T-helper 2 cell (primary cell): ENCODE data around the gene WNT7B.
A peak's percentile ranks its signal among the peaks of the same experiment; 100 is the strongest.

Source experiments
- DNase-seq, 5 experiments: peaks; one replicate each; pipeline versions ENCODE4 v3.0.0 to v3.0.0-alpha.2; 2012 to 2022

Gene WNT7B

DNA sequence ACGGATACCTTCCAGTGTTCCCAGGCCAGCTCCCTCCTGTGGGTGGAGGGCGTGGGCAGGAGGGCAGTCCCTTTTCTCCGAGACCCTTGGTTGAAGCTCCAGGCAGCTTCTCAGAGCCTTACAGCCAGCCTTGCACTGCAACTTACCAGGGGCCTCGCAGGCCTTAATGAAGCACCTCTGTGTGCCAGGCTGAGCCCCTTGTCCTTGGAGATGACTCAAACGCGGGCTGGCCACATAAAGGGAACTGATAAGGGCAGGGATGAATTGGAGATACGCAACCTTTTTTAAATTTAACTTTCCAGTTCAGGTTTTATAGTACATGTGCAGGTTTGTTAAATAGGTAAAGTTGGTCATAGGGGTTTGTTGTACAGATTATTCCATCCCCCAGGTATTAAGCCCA, 72.7 kb downstream of the WNT7B start:
- DNase-seq, result no peak

DNA sequence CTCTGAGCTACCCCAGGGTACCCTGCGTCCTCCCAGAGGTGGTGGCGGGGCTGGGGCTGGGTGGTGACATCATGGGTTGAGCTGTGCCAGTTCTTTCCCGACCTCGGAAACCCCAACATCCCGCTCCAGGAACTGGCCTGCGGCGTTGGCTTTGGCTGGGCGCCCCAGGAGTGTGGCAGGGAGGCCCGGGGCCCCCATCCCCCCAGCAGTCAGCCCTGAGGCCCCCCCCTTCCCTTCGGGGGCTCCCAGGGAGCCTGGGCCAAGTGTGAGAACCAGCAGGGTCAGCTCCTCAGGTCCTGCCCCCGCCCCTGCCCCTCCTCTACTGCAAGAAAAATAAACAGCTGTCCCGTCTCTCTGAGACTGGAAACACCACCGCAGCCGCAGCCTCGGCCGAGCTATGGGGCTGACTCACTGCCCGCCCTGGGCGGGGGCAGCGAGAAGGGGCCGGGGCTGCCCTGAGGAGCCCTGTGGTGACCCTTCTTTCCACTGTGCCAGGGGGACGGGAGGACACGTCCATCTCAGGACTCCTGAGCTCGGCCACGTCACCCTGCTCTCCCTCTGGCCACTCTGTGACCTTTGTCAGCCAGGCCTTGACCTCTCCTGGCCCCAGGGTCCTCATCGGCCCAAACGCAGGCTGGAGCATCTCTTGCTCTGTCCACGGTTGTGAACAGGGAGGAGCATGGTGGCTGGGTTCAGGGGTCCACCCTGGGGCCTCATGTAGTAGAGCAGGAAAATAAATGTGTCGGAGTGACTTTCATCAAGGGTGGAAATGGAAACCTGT, 73.4 kb downstream of the WNT7B start:
- DNase-seq, result no peak

DNA sequence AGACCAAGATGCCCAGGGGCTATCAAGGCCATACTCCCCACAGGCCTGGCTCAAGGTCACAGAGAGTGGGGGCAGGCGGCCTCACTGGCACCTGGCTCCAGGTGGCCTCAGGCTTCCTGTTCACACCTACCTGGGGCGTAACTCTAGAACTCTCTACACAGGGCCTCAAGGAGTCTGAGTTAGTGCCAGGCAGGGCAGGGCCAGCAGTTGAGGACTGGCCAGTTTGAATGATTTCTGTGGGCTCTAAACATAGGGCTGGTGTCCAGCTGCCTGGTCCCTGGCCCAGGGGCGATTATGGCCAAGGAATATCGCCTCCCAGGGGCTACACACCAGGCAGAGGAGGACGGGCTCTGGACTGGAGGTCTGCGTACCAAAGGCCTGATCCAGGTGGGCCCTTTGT, 79.2 kb downstream of the WNT7B start:
- no peak for DNase-seq

DNA sequence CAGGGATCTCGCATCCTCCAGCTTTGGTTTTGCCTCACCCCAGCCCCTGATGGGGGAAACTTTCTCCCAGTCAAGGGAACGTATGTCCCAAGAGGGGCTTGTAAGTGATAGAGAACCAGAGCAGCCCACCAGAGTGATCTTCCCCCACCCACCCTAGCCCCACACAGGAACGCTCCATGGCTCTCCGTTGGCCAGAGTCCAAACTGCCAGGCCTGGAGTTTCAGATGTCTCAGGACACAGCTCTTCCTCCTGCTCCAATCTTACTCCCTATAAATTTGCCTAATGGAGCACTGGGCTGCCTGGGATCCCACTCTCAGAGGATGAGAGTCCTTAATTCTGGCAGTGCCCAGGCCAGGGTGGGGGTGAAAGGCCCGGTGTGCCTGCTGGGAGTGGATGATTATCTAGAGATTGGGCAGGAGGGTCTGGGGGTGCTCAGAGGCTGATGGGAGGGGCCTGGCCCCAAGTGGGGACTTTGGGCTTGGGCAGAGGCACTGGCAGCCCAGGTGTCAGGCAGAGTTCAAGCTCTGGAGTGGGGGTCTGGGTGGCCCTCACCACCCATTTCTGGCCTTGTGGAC, 79.9 kb downstream of the WNT7B start:
- no peak for DNase-seq

DNA sequence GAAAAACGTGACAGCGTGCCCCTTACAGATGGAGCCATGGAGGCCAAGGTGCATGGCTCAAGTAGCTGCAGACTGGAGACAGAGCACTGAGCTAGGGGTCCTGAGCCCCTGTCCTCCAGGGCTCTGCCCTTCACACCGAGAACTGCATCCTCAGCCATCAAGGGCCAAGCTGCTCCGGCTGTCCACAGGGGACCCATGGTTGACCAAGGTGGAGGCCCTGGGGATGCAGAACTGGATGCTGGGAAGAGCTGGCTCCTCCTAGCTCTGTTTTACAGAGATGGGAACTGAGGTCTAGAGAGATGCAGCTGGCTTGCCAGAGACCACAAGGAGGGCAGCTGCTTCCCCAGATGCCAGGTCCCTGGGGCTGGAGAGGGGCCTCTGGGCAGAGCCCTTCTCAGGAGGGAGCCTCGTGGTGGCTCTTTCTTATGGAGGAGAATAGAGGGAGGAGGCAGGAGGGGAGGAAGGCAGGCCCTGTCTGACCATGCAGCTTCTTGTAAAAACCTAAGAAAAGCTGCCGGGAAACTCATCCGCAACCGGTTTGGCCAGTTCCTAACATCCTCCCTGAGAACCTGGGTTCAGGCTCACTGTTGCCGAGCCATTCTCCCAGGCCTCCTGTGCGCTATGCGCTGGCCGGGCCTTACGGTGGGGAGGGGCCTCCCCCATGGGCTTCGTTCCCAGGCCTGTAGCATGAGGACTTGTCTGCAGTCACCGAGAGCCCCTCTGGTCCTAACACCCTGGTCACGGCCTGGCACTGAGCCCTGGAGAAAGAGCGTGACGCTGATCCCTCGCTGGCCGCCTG, 80.6 kb downstream of the WNT7B start:
- DNase-seq, result no peak

DNA sequence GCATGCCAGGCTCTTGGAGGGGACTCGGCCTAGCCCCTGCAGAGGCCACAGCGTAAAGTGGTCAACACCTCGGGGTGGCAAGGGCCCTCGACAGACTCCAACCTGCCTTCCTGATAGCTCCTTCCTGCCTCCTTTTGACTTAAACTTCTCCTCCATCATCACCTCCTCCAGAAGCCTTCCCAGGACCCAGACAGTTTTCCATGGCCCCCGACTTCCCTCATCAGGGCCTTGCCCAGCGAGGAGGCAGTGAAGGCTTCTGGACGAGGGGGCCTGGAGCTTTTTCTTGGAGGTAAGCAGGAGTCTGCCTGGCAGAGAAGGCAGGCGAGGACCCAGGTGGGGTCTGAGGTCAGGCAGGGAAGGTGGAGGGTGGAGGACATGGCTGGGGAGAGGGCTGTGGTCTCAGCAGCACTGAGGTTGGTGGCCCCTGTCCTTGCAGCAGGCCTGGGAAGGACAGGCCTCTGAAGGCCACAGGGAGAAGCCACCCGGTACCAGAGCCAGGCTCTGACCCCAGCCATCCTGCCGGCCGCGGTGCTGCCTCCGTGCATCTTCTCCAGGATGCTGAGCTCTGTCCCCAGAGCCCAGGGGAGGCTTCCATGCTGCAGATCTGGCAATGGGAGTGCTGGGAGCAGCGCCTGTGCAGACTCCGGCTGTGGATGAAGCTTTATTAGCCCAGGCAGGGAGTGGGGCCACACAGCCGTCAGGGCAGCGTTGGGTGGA, 81.4 kb downstream of the WNT7B start:
- DNase-seq, result no peak

DNA sequence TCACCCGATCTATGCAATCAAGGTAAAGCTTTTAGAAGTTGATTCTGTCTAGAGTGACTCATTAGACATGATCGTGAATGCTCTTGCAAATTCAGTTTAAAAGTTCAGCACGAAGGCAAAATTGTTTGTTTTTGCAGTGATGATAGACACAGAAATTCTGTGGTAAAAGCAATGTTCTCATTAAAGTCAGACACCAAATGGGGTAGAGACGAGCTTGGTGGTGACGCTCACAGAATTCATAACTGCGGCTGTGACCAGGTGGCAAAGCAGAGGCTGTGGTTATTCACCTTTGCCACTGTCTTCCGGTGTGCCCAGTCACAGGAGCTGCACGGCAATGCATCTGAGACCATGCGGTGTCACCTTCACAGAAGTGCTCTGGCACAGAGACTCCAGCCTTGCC, 83.4 kb downstream of the WNT7B start:
- peak in 1 of 5 experiments; percentile 42 for DNase-seq

DNA sequence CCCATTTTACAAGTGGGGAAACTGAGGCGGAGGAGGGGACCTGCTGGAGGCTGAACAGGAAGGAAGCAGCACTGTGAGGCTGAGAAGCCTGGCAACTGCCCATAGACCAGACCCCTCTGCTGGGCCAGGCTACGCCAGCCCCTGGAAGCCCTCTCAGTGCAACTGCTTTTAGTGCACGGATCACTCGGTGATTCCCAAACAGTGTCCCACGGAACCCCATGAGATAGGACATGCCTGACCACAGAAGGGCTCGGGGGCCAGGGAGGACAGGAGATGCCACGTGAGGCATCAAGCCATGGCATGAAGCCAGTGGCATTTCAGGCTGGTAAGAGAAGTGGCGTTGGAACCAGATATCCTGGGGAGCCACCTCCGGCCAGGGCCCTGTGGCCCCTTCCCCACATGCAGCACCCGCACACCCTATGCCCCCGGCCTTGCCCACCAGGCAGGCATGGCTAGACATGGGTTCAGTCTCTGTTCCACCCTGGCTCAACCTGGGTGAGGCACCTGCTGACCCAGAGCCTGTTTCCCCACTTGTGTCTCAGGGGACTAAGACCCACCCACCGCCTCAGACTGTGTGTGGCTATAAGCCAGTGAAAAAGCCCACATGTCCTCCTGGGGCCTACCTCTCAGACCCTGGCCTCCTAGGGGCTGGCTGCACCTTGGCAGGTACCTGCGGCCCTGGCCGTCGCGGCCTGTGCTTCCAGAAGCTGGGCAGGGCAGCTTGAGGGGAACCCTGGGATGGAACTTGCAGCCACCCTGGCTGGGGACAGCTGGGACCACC, 84.1 kb downstream of the WNT7B start:
- DNase-seq, result peak in 1 of 5 experiments; percentile 0

DNA sequence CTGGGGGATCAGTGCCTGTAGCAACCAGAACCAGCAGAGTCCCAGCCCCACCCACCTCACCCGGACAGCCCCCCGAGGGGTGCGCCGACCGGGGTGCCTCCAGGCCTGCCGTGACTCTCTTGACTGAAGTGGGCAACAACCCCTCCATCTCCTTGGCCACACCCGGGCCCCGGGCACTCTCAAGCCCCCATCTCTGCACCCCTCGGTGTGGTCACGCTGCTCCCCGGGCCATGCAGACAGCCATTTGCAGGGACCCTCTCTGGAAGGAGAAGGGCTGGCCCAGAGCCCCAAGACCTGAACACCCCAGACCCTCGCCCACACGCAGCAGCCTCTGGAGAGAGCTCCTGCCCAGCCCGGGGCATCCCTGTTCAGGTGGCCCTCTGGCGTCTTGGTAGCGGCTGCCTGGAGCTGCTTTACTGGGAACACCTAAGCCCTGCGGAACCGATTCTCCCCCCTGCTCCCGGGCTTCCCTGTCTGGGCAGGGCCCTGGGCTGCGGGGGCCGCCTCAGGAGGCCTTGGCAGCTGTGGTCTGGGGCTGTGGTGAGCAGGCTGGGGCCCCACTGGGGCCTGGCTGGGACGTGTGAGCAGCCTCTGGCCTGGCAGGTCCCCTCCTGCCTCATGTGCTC, 84.9 kb downstream of the WNT7B start:
- peak in 1 of 5 experiments; percentile 2 for DNase-seq

DNA sequence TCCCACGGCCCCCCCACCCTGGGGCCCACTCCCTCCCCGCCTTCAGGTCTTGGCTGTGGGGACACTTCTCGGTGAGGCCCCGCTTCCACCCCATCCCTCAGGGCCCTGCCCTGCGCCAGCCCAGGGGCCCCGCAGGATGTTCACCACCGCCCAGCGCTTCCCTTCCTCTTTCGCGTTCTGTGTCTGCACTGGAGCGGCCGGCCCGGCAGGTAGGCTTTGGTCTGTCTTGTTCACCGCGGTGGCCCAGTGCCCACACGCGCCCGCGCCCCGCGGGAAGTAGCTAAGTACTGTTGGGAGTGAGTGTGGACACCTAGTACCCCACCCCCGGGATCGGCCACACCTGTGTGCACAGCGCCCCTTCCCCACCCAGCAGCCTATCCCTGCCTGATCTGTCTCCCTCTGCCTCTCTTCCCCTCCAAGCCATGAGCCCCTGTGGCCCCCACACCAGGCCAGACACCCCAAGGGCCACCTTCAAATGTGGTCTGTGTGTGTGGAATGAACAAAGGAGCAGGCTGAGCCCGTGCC, 85.4 kb downstream of the WNT7B start:
- peak in 1 of 5 experiments; percentile 1 for DNase-seq

DNA sequence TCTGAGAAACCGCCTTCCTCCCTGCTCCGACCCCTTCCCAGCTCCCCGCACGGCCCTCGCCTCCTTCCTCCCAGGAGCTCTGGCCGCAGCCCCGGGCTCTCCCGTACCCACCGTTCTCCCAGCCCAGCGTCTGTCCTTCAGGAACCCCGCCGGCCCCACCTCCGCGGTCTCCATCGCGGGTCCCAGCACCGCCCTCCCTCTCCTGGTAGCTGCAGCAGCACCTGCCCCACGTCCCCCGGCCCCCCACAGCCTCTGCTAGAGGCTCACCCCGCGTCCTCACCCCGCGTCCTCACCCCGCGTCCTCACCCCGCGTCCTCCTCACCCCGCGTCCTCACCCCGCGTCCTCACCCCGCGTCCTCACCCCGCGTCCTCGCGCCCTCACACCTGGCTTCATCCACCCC, 85.9 kb downstream of the WNT7B start:
- DNase-seq, result peak in 1 of 5 experiments; percentile 0

DNA sequence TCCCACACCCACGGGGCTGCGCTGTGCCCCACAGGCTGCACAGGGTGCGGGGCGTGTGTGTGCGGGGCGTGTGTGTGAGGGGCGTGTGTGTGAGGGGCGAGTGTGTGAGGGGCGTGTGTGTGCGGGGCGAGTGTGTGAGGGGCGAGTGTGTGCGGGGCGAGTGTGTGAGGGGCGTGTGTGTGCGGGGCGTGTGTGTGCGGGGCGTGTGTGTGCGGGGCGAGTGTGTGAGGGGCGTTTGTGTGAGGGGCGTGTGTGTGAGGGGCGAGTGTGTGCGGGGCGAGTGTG, 86.7 kb downstream of the WNT7B start:
- DNase-seq, result no peak

DNA sequence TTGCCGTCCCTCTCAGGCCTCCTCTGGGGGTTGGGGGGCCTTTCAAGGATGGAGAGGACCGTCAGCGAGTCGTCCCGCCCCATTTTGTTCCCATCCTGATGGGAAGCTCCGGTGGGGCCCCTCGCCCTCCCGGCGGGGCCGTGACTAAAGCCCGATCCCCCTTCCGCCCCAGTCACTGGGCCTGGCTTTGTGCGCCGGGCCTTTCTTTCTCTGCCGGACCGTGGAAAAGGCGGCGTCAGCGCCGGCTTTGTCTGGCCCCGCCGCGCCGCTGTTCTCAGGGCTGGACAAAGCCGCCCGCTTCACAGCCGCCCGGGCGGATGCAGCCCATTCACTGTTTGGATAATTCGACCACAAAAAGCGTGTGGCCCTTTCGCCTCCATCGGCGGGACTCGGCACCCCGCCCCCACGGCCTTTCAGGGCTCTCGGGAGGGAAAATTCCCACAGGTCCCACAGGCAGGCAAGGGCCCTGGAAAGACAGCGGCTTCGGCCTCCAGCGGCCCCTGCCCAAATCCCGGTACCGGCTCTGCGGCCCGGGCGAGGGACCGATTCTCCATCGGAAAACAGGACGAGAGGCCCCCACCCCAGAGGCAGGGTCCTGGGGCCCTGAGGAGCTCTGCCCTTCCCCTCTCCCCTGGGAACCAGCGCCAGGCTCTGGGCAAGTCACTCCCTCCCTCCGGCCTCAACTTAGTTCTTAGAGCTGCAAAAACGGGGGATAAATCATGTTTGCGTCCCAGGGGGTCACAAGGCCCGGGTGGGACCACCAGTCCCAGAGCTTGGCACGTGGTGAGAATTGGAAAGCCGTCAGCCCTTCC, 87.2 kb downstream of the WNT7B start:
- peak in 1 of 5 experiments; percentile 2 for DNase-seq

DNA sequence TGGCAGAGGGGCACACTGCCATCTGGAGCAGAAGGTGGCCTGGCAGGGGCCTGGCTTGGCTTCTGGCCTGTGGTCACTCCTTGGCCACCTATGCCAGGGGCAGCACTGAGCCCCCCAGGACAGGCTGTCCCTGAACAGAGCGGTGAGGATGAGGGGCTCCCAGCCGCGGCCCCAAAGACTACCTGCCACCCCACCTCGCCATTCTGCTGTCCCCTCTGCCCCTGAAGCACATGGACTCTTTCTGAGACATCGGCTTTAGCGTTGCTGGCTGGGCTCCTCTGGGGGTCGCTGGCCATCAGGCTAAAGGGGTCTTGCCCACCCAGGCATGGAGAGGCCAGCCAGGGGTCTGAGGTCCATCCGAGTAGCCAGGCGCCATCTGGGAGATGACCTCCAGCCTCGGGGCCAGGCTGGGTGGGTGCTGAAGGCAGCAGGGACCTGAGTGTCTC, 87.8 kb downstream of the WNT7B start:
- peak in 1 of 5 experiments; percentile 0 for DNase-seq

DNA sequence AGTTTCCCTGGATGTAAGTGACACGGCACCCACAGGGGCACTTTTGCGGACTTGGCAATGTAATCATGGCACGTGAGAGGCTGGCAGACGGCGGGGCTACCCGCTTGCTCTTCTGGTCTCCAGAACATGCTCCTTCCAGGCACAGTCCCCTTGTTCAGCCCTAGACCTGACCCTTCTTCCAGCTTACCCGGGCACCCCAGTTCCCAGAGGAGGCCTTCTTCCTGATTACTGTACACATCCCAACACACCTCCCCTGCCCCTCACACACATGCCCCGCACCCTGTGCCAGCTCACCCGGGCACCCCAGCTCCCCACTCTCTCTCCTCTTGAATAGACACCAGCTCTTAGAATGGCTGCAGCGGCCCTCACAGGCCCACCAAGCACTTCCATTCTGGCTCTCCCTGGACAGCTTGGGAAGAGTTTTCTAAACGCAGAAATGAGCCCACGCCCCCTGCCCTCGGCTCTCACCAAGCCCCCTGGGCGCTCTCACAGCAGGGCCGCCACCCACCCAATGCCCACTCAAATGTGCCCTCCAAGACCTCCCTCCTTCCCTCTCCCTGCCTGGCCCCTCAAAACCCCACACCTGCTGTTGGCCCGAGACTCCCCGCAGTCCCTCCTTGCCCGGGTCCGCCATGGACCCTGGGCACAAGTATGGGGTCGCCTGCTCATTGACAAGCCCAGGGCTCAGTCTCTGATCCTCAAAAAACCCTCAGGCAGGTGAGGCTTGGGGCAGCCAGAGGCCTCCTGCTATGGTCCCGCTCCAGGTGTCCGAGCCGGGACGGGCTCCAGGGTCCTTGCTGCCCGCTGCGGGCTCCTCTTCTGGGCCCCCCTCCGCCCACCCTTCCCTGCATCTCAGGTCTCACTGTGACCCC, 88.5 kb downstream of the WNT7B start:
- peak in 1 of 5 experiments; percentile 3 for DNase-seq

DNA sequence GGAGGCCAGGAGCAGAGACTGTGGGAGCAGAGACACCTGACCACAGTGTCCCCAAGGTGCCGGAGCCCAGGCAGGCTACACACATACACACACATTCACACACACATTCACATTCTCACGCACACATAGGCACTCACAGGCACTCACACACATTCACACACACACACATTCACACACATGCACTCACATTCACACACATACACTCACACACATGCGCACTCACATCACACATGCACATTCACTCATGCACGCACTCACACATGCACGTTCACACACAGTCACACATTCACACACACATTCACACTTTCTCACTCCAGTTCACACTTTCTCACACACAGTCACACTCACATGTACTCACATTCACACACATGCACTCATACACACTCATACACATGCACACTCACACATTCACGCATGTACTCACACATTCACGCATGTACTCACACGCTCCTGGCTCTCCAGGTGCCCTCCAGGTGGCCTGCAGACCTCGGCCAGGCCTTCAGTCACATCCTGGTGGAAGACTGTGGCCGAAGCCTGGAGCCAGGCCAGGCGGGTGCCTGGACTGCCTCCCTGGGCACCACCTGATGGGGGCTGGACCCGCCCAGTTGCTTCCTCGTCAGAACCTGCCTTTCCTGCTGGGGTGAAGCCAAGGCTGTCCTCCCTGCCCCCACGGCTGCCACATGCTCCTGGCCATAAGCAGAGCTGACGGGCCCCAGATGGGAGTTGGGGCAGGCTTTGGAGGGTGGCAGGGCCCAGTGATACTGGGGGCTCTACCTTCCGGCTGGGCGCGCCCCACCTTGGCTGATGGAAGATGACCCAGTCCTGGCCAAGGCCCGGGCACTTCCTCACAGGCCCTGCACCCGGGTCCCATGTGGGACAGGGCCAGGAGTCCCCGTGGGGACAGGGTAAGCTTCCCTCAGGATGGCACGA, 89.5 kb downstream of the WNT7B start:
- DNase-seq, result no peak

DNA sequence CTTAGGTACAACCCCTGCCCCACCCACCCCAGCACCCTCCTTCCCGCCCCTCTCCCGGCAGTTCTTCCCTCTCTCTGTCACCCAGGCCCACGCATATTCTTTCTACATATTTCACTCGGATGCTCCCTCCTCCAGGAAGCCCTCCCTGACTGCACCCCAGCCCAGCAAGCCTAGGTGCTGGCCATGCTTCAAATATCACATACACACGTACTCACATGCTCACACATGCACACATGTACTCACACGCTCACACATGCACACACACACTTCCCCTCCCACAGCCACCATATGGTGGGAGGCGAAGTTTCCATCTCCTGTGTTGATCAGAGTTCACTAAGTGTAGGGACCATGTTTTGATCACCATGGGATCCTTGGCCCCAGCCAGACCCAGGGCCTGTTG, 90.4 kb downstream of the WNT7B start:
- no peak for DNase-seq

DNA sequence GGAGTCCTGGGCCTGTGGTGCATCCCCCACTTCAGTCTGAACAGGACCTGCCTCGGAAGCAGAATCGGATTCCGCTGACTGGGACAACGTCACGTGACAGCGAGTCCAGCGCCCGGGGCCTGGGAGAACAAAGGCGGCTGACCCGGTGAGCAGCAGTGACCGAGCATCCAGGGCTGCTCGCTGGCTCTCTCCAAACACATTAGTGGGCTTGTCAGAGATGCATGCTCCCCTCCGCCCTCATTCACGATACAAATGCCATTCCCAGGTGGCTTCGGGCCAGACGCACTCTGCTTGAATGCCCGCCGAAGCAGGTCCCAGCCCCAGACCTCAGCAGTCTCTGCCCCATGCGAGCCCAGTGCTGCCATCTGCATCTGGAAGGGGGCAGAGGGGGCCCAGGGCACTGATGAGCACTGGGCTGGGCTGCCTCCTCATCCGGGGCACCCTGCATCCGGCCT, 91.0 kb downstream of the WNT7B start:
- no peak for DNase-seq
